Middle frontal gyrus (tissue), 1 donor: ENCODE measurements around the gene OPRD1.
"Not testable (repeated sequence)": the region's sequence is repeated elsewhere in the genome, so short reads cannot be mapped to it uniquely, and the experiment has no call there.

Experiments
- DNase-seq: peaks from one replicate; pipeline ENCODE4 v3.0.0-alpha.2; 2015; ENCODE audit warnings: low spot score; ENCODE audit errors: extremely low spot score

The OPRD1 gene

GRCh38 chr1:28845786-28846543 is 34.0 kb downstream of the OPRD1 start:
- DNase-seq, result no peak

GRCh38 chr1:28847207-28847606 is 35.2 kb downstream of the OPRD1 start:
- DNase-seq, result not testable (repeated sequence)

- DNase-seq, result no peak
Measured at GRCh38 chr1:28848416-28848815, 36.4 kb downstream of the OPRD1 start.

GRCh38 chr1:28853093-28853742 is 41.2 kb downstream of the OPRD1 start:
- no peak for DNase-seq

- DNase-seq, result not testable (repeated sequence)
Measured at GRCh38 chr1:28854406-28854805, 42.4 kb downstream of the OPRD1 start.

- DNase-seq, result no peak
Measured at GRCh38 chr1:28855046-28855445, 43.1 kb downstream of the OPRD1 start.

GRCh38 chr1:28855469-28855951 is 43.5 kb downstream of the OPRD1 start:
- DNase-seq, result no peak

- no peak for DNase-seq
Measured at GRCh38 chr1:28855969-28856368, 44.0 kb downstream of the OPRD1 start.

- no peak for DNase-seq
Measured at GRCh38 chr1:28860332-28861073, 48.5 kb downstream of the OPRD1 start.

- no peak for DNase-seq
Measured at GRCh38 chr1:28862571-28863403, 50.8 kb downstream of the OPRD1 start.

GRCh38 chr1:28864695-28865094 is 52.7 kb downstream of the OPRD1 start:
- DNase-seq, result no peak

GRCh38 chr1:28865997-28866650 is 54.2 kb downstream of the OPRD1 start:
- no peak for DNase-seq

GRCh38 chr1:28867850-28868249 is 55.9 kb downstream of the OPRD1 start:
- no peak for DNase-seq

GRCh38 chr1:28869952-28870351 is 58.0 kb downstream of the OPRD1 start:
- no peak for DNase-seq

GRCh38 chr1:28871631-28872401 is 59.8 kb downstream of the OPRD1 start:
- DNase-seq, result no peak

GRCh38 chr1:28875134-28875533 is 63.2 kb downstream of the OPRD1 start:
- DNase-seq, result not testable (repeated sequence)

- DNase-seq, result peak; percentile 69
Measured at GRCh38 chr1:28877132-28877781, 65.3 kb downstream of the OPRD1 start.

- DNase-seq, result no peak
Measured at GRCh38 chr1:28878796-28879195, 66.8 kb downstream of the OPRD1 start.

- DNase-seq, result peak; percentile 59
Measured at GRCh38 chr1:28882009-28882628, 70.1 kb downstream of the OPRD1 start.
